HL-60 (cell line): ENCODE measurements around the gene WIPF1.

Experiments
- CTCF ChIP-seq: IDR thresholded peaks from one replicate; pipeline ENCODE4 v1.5.1; 2011; ENCODE audit warnings: low read length, control low read depth, inconsistent platforms; ENCODE audit not compliant: insufficient read depth
- POLR2AphosphoS5 ChIP-seq: IDR thresholded peaks from 2 replicates; pipeline ENCODE4 v1.6.1; 2012; ENCODE audit warnings: low read depth

DNA sequence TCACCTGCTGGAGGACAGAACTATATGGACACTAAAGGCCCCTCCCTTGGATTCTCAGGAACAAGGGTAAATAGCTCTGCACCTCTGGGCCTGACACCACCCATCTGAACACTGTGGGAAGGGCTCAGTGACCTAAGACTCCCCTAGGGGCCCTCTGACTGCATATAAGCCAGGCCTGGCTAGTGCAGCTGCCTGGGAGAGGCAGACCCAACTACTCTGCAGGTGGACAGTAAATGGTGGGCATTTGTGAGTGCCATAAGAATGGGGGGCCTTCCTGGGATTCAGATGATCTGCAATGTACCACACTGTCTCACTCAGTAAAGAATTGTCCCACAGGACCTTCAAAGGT, 11.2 kb upstream of the WIPF1 start:
- no peak for TF ChIP-seq CTCF
- no peak for TF ChIP-seq POLR2AphosphoS5
